ENCODE results near the gene MSL1. TPM values are rescaled to one million over a fixed set of nuclear protein-coding genes. Genes with fewer than 3 reads are reported as not detected.
A peak's percentile ranks its signal among the peaks of the same experiment; 100 is the strongest.

Gene MSL1
- total RNA-seq, 1 donor from 2014 or later: 29.9 TPM

GRCh38 chr17:40103688-40104087, 18.1 kb upstream of the MSL1 start:
- DNase-seq (ENCODE audit: low read depth, low spot score): no peak

- DNase-seq (ENCODE audit: low read depth, low spot score): no peak
These were observed 16.9 kb upstream of the MSL1 start for GRCh38 chr17:40104594-40105486.

- DNase-seq (ENCODE audit: low read depth, low spot score): no peak
These were observed 15.7 kb upstream of the MSL1 start for GRCh38 chr17:40105861-40106759.

GRCh38 chr17:40106760-40107521, 14.8 kb upstream of the MSL1 start:
- no peak for DNase-seq (ENCODE audit: low read depth, low spot score)

GRCh38 chr17:40107522-40108174, 14.1 kb upstream of the MSL1 start:
- no peak for DNase-seq (ENCODE audit: low read depth, low spot score)

- no peak for DNase-seq (ENCODE audit: low read depth, low spot score)
These were observed 12.6 kb upstream of the MSL1 start for GRCh38 chr17:40108970-40109824.

- no peak for DNase-seq (ENCODE audit: low read depth, low spot score)
These were observed 11.5 kb upstream of the MSL1 start for GRCh38 chr17:40110026-40110845.

- peak; percentile 93 for DNase-seq (ENCODE audit: low read depth, low spot score)
These were observed 10.3 kb upstream of the MSL1 start for GRCh38 chr17:40111221-40112128.

GRCh38 chr17:40112191-40112711, 9.5 kb upstream of the MSL1 start:
- DNase-seq (ENCODE audit: low read depth, low spot score): no peak

GRCh38 chr17:40112718-40113109, 9.1 kb upstream of the MSL1 start:
- DNase-seq (ENCODE audit: low read depth, low spot score): no peak

GRCh38 chr17:40113110-40113906, 8.5 kb upstream of the MSL1 start:
- peak; percentile 78 for DNase-seq (ENCODE audit: low read depth, low spot score)

- no peak for DNase-seq (ENCODE audit: low read depth, low spot score)
These were observed 7.9 kb upstream of the MSL1 start for GRCh38 chr17:40113907-40114245.

- DNase-seq (ENCODE audit: low read depth, low spot score): no peak
These were observed 6.7 kb upstream of the MSL1 start for GRCh38 chr17:40115101-40115436.

GRCh38 chr17:40122136-40122998, 596 bp downstream of the MSL1 start:
- DNase-seq (ENCODE audit: low read depth, low spot score): no peak

- no peak for DNase-seq (ENCODE audit: low read depth, low spot score)
These were observed 1.4 kb downstream of the MSL1 start for GRCh38 chr17:40122999-40123810.

- no peak for DNase-seq (ENCODE audit: low read depth, low spot score)
These were observed 2.0 kb downstream of the MSL1 start for GRCh38 chr17:40123811-40124114.

All from pulmonary artery endothelial cell (primary cell).